Measurements from ENCODE around the gene SETD3. TPM values are rescaled to one million over a fixed set of nuclear protein-coding genes. Genes with fewer than 3 reads are reported as not detected.

SETD3 gene
- total RNA-seq, 4 donors from 2014 or later, result 29.1 to 65.4 (median 36.3) TPM

GRCh38 chr14:99436247-99437180, 44.1 kb downstream of the SETD3 start:
- intact Hi-C loops (cut with DNase I), result no loop called here
- 75 to 85% methylated on average over 14 of the region's 14 CpGs for WGBS, 2 donors
- Histone ChIP-seq H3K27ac (peak overlapping the region in 1 of 4 donors; percentile 7), H3K9me3 (no peaks in the 10 kb centered on the region), H3K27me3 (no peaks in the 10 kb centered on the region), H3K36me3 (peaks cover 0 to 79% (median 0%) of the 10 kb centered on the region in 3 donors), H3K4me3 (no peak overlapping the region), H3K4me1 (peaks cover 0 to 10% (median 7%) of the 10 kb centered on the region in 3 donors)
- no peak for DNase-seq
- TF ChIP-seq POLR2A (IDR thresholded peaks at IDR 0.05), result no peak
- TF ChIP-seq, protein P1, sequence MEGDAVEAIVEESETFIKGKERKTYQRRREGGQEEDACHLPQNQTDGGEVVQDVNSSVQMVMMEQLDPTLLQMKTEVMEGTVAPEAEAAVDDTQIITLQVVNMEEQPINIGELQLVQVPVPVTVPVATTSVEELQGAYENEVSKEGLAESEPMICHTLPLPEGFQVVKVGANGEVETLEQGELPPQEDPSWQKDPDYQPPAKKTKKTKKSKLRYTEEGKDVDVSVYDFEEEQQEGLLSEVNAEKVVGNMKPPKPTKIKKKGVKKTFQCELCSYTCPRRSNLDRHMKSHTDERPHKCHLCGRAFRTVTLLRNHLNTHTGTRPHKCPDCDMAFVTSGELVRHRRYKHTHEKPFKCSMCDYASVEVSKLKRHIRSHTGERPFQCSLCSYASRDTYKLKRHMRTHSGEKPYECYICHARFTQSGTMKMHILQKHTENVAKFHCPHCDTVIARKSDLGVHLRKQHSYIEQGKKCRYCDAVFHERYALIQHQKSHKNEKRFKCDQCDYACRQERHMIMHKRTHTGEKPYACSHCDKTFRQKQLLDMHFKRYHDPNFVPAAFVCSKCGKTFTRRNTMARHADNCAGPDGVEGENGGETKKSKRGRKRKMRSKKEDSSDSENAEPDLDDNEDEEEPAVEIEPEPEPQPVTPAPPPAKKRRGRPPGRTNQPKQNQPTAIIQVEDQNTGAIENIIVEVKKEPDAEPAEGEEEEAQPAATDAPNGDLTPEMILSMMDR (IDR thresholded peaks at IDR 0.05), result no peak

DNA sequence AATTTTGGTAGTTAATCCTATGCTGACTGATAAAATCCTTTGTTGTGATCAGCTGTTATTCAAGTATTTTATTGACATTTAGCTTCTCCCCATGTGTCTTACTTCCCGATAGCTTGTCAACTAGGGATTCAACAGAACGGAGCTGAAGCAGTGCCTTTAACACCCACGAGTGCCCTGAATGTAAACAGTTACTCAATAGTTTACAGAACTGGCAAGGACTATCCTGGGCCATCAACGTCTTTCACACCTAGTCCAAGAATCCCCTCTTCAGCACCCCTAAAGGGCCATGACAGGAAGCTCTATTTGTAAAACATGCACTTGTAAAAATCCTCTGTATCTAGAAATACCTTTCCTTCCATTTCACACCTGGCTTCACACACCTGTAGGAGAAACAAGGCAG, 45.3 kb downstream of the SETD3 start:
- no peaks in the 10 kb centered on the region for H3K27me3 ChIP-seq
- TF ChIP-seq, protein P1 (IDR thresholded peaks at IDR 0.05), result no peak
- no peak for TF ChIP-seq POLR2A (IDR thresholded peaks at IDR 0.05)
- no peak overlapping the region for H3K4me3 ChIP-seq
- H3K36me3 ChIP-seq, result peaks cover 0 to 78% (median 0%) of the 10 kb centered on the region in 3 donors
- H3K9me3 ChIP-seq, result no peaks in the 10 kb centered on the region
- H3K27ac ChIP-seq, result no peak overlapping the region
- DNase-seq, result no peak
- intact Hi-C loops (cut with DNase I), result no loop called here
- H3K4me1 ChIP-seq, result peaks cover 0 to 10% (median 7%) of the 10 kb centered on the region in 3 donors
- 66 to 74% methylated on average over 4 of the region's 4 CpGs for WGBS, 2 donors

GRCh38 chr14:99432485-99432884, 48.2 kb downstream of the SETD3 start:
- Histone ChIP-seq H3K27me3 (no peaks in the 10 kb centered on the region), H3K4me3 (no peak overlapping the region), H3K36me3 (peaks cover 0 to 81% (median 0%) of the 10 kb centered on the region in 3 donors), H3K4me1 (peaks cover 0 to 10% (median 7%) of the 10 kb centered on the region in 3 donors), H3K9me3 (peaks cover 0 to 11% (median 0%) of the 10 kb centered on the region in 3 donors), H3K27ac (no peak overlapping the region)
- no peak for DNase-seq
- 63 to 71% methylated on average over 1 of the region's 1 CpG for WGBS, 2 donors
- intact Hi-C loops (cut with DNase I), result no loop called here
- TF ChIP-seq POLR2A (IDR thresholded peaks at IDR 0.05), result no peak
- TF ChIP-seq, protein P1 (IDR thresholded peaks at IDR 0.05), result no peak

- H3K4me3 ChIP-seq, result no peak overlapping the region
- H3K36me3 ChIP-seq, result peaks cover 0 to 81% (median 0%) of the 10 kb centered on the region in 3 donors
- H3K27me3 ChIP-seq, result no peaks in the 10 kb centered on the region
- WGBS, 2 donors, result 49 to 67% methylated on average over 3 of the region's 3 CpGs
- no peak overlapping the region for H3K27ac ChIP-seq
- intact Hi-C loops (cut with DNase I), result no loop called here
- TF ChIP-seq POLR2A (IDR thresholded peaks at IDR 0.05), result no peak
- TF ChIP-seq, protein P1 (IDR thresholded peaks at IDR 0.05), result no peak
- H3K9me3 ChIP-seq, result peaks cover 0 to 11% (median 0%) of the 10 kb centered on the region in 3 donors
- H3K4me1 ChIP-seq, result peaks cover 0 to 6% (median 6%) of the 10 kb centered on the region in 3 donors
- no peak for DNase-seq
These were observed 48.7 kb downstream of the SETD3 start for GRCh38 chr14:99431986-99432385.

- H3K4me1 ChIP-seq, result peaks cover 0 to 2% (median 0%) of the 10 kb centered on the region in 3 donors
- TF ChIP-seq POLR2A (IDR thresholded peaks at IDR 0.05), result no peak
- TF ChIP-seq, protein P1 (IDR thresholded peaks at IDR 0.05), result peak in 3 of 6 experiments; percentile 25 to 43 (median 25)
- H3K27me3 ChIP-seq, result no peaks in the 10 kb centered on the region
- WGBS, 2 donors, result 69 to 84% methylated on average over 5 to 6 of the region's 7 CpGs
- intact Hi-C loops (cut with DNase I), result no loop called here
- H3K27ac ChIP-seq, result no peak overlapping the region
- H3K4me3 ChIP-seq, result no peak overlapping the region
- H3K36me3 ChIP-seq, result peaks cover 0 to 77% (median 0%) of the 10 kb centered on the region in 3 donors
- H3K9me3 ChIP-seq, result peaks cover 0 to 11% (median 0%) of the 10 kb centered on the region in 3 donors
- DNase-seq, result no peak
These were observed 50.2 kb downstream of the SETD3 start for GRCh38 chr14:99430491-99430890.
